Esophagus muscularis mucosa (tissue), 3 donors: ENCODE data around the gene CDC14B.

ENCODE experiments used
- POLR2A ChIP-seq: fragments of 450-650 bp; IDR thresholded peaks from one replicate; pipeline ENCODE4 v1.6.1; 2017; ENCODE audit warnings: antibody characterized with exemption, moderate library complexity, mild to moderate bottlenecking, low read depth
- POLR2AphosphoS5 ChIP-seq, 2 donors: sonication (generic); formaldehyde crosslinking; IDR thresholded peaks; one replicate each; pipeline ENCODE4 v1.6.1; 2017; ENCODE audit warnings: antibody characterized with exemption in 2 of 2
- TF ChIP-seq, protein P1 (sequence below), 3 experiments: fragments of 200-600 bp in 2 of 3; fragments of 450-650 bp in 1 of 3; sonication (generic) in 2 of 3; IDR thresholded peaks; one replicate each; pipeline ENCODE4 v1.5.1; 2017 to 2019; ENCODE audit warnings: antibody characterized with exemption in 3 of 3, mild to moderate bottlenecking in 2 of 3, moderate library complexity in 1 of 3

DNA sequence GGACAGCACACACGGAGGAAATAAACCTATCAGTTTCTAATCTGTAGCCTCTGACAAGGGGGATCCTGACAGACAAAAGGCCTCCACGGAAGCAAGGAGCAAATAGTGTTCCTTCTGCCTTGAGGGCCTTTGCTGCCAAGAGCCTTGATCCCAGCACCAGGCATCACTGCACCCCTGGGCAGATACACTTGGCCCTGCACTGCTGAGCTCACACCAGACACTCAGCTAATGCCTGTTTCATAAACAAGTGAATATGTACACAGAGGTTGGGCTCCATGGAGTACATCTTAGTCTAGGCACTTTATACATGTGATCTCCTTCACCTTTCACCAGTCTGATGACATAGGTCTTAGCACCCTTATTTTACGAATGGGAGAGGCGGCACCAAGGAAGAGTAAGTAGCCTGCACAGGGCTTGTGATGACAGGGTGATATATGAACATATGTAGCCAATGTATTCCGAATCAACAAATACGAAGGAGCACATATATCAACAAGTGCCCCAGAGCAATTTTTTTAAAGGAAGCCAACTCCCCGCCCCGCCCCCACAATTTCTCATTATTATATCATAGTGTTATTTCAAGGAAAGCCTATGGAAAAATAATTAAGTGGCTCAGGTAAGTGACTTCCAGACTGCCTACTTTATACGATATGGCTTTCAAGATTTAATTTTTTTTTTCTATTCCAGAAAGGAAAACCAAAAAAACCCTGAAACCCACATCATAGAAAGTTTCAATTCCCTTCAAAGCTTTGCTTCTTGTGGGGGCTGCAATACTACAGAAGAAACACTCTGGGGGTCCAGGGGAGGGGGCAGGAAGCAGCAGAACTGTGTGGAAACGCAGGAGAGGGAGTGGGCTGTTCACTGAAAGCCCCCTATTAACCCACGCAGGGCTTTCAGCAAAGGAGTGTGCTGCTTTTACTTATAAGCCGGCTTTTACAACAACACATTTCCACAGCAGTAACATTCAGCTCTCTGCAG is 32.0 kb downstream of the CDC14B start:
- TF ChIP-seq, protein P1, sequence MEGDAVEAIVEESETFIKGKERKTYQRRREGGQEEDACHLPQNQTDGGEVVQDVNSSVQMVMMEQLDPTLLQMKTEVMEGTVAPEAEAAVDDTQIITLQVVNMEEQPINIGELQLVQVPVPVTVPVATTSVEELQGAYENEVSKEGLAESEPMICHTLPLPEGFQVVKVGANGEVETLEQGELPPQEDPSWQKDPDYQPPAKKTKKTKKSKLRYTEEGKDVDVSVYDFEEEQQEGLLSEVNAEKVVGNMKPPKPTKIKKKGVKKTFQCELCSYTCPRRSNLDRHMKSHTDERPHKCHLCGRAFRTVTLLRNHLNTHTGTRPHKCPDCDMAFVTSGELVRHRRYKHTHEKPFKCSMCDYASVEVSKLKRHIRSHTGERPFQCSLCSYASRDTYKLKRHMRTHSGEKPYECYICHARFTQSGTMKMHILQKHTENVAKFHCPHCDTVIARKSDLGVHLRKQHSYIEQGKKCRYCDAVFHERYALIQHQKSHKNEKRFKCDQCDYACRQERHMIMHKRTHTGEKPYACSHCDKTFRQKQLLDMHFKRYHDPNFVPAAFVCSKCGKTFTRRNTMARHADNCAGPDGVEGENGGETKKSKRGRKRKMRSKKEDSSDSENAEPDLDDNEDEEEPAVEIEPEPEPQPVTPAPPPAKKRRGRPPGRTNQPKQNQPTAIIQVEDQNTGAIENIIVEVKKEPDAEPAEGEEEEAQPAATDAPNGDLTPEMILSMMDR (IDR thresholded peaks at IDR 0.05), result no peak
- TF ChIP-seq POLR2A (no peak), POLR2AphosphoS5 (IDR thresholded peaks at IDR 0.05) (no peak)
